HCT116 (cell line): ENCODE results near the gene ANKRD44.

ENCODE experiments used
- ATF3 ChIP-seq: IDR thresholded peaks from 2 replicates; pipeline ENCODE4 v1.6.1; 2012
- CTCF ChIP-seq, 3 experiments: fragments of 200-600 bp in 1 of 3; sonication (generic) in 1 of 3; IDR thresholded peaks in 2 of 3; conservative IDR thresholded peaks in 1 of 3; 2 replicates each; pipeline ENCODE4 v1.5.1; 2012 to 2017; ENCODE audit warnings: low read depth in 2 of 3, low read length in 2 of 3, antibody characterized with exemption in 1 of 3, borderline replicate concordance in 1 of 3, control low read depth in 1 of 3, mild to moderate bottlenecking in 1 of 3, mixed read lengths in 1 of 3, mixed run types in 1 of 3, moderate library complexity in 1 of 3; ENCODE audit not compliant: insufficient read depth in 1 of 3
- EZH2 ChIP-seq: fragments of 200-600 bp; sonication (generic); IDR thresholded peaks from 2 replicates; pipeline ENCODE4 v1.6.1; 2017; ENCODE audit warnings: antibody characterized with exemption, mixed run types
- EZH2phosphoT487 ChIP-seq: fragments of 200-600 bp; IDR thresholded peaks from 2 replicates; pipeline ENCODE4 v1.6.1; 2018; ENCODE audit warnings: antibody characterized with exemption, borderline replicate concordance
- POLR2AphosphoS5 ChIP-seq: IDR thresholded peaks from 2 replicates; pipeline ENCODE4 v1.6.1; 2011; ENCODE audit warnings: mild to moderate bottlenecking, low read depth, low read length, moderate library complexity
- YY1 ChIP-seq: IDR thresholded peaks from 2 replicates; pipeline ENCODE4 v1.6.1; 2011; ENCODE audit warnings: low read length, low read depth, moderate library complexity, mild to moderate bottlenecking; ENCODE audit not compliant: insufficient replicate concordance; ENCODE audit errors: extremely low read depth
- ZBTB33 ChIP-seq: IDR thresholded peaks from 2 replicates; pipeline ENCODE4 v1.6.1; 2011; ENCODE audit warnings: mild to moderate bottlenecking, low read length, moderate library complexity; ENCODE audit not compliant: insufficient replicate concordance; ENCODE audit errors: extremely low read depth
- ZFX ChIP-seq: fragments of 450-650 bp; IDR thresholded peaks from 2 replicates; pipeline ENCODE4 v1.6.1; 2017
- ZNF274 ChIP-seq: fragments of 200-500 bp; sonication (Bioruptor generic); IDR thresholded peaks from 2 replicates; pipeline ENCODE4 v1.6.1; 2014; ENCODE audit warnings: mild to moderate bottlenecking, low read depth, low read length, inconsistent platforms
- TF ChIP-seq, protein P1 (sequence below): IDR thresholded peaks from 2 replicates; pipeline ENCODE4 v1.6.1; 2012; ENCODE audit warnings: low read depth

- TF ChIP-seq EZH2phosphoT487 (no peak), CTCF (IDR thresholded peaks at IDR 0.05 in 2 of 3, conservative IDR thresholded peaks at IDR 0.05 in 1 of 3; ENCODE audit: borderline replicate concordance in 1 of 3, insufficient read depth in 1 of 3, low read depth in 2 of 3, low read length in 2 of 3) (no peak), ATF3 (no peak), EZH2 (no peak), ZBTB33 (no peak), POLR2AphosphoS5 (no peak), ZNF274 (no peak), YY1 (no peak), ZFX (no peak)
- TF ChIP-seq, protein P1, sequence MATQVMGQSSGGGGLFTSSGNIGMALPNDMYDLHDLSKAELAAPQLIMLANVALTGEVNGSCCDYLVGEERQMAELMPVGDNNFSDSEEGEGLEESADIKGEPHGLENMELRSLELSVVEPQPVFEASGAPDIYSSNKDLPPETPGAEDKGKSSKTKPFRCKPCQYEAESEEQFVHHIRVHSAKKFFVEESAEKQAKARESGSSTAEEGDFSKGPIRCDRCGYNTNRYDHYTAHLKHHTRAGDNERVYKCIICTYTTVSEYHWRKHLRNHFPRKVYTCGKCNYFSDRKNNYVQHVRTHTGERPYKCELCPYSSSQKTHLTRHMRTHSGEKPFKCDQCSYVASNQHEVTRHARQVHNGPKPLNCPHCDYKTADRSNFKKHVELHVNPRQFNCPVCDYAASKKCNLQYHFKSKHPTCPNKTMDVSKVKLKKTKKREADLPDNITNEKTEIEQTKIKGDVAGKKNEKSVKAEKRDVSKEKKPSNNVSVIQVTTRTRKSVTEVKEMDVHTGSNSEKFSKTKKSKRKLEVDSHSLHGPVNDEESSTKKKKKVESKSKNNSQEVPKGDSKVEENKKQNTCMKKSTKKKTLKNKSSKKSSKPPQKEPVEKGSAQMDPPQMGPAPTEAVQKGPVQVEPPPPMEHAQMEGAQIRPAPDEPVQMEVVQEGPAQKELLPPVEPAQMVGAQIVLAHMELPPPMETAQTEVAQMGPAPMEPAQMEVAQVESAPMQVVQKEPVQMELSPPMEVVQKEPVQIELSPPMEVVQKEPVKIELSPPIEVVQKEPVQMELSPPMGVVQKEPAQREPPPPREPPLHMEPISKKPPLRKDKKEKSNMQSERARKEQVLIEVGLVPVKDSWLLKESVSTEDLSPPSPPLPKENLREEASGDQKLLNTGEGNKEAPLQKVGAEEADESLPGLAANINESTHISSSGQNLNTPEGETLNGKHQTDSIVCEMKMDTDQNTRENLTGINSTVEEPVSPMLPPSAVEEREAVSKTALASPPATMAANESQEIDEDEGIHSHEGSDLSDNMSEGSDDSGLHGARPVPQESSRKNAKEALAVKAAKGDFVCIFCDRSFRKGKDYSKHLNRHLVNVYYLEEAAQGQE, result no peak
Measured at GRCh38 chr2:196983934-196984333, 326.6 kb downstream of the ANKRD44 start.
